ENCODE results near the gene ACTR1B.
"Not testable (repeated sequence)": the region's sequence is repeated elsewhere in the genome, so short reads cannot be mapped to it uniquely, and the experiment has no call there.

The ACTR1B gene

DNA sequence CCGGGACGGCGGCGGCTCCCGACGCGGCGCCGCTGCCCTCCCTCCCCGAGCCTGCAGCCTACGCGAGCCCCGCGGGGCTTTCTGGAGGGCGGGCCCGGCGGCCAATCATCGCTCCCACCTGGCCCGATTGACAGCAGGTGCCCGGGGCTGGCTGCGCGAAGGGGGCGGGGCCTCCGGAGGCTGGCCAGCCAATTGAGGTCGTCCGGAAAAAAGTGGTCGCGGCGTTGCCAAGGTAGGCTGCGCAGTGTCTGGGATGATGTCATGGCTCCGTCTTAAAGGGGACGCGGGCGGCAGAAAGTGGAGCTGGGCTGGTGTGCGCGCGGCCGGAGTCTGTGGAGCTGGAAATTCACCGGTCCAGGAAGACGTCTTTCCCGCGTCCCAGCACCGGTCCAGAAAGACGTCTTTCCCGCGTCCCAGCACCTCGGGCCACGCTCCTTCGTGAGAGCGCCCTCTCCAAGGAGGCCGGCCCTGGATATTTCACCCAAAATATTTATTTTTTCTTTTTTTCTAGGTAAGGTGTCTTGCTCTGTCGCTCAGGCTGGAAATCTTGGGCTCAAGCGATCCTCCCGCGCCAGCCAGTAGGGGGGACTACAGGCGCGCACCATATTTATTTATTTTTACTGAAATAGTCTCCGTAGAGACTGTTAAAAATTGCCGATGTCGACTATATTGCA, at the start of gene ACTR1B:
Gene ACTR1B (minus strand): TSS at position 83 of the 674 bp plus-strand sequence. CDS start 154 bp downstream, outside the sequence.
- DNase-seq (ENCODE audit: low read depth in 3 of 3): peak; percentile 95 to 97 (median 97)

DNA sequence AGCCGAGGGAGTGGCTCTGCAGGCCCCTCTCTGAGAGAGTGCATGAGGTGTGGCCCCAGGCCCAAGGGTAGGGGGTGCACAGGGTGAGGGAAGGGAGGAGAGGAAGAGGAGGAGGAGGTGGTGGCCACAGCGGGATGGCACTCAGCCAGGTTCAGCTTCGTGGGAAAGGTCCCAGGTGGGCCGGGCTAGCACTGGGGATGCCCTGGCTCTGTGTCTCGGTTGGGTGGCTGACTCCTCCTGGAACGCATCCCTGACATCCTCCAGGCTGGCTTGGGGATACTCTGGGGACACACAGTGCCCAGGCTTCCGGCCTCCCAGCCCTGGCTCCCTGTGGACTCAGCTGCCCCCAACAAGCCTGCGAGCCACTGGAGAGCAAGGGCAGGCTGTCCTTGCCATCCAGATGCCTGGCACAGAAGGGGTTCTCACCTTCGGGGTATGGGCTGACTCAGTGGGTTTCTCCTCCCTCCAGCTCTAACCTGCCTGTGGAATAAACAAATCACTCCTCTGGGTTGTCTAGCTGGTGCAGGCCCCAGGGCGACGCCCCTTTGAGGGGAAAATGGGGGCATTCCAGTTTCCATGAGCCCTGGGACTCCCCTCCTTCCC, 49.0 kb upstream of the ACTR1B start:
- no peak for DNase-seq (ENCODE audit: low read depth in 3 of 3)

DNA sequence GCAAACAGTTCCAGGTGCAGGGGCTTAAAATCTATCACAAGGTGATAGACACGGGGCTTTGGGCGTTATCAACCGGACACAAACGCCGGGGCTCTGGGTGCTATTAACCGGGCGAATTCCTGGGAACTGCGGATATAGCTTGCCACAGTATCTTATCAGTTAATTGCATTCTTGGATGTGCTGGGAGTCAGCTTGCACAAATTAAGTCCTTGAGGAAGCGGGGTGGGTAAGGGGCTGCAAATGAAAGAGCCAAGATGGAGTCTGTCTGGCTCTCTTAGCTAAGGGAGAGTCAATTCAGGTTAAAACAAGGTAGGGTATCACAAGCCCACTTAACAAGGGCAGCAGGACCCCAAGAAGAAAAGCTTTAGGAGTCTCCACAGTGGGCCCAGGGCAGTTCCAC, 48.3 kb upstream of the ACTR1B start:
- not testable (repeated sequence) for DNase-seq (ENCODE audit: low read depth in 3 of 3)

DNA sequence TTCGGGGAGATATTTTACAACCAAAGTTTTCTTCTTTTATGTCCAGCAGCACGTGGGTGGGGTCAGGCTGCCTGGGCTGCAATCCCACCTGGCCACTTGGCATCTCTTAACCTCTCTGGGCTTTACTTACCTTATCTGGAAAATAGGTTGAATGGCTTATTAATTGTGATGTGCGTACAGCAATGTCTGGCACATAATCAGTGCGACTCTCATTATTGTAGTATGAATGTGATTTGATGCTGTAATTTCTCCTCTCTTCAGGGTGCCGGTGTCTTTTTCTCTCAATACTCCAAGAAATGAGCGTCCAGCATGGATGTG, 47.5 kb upstream of the ACTR1B start:
- DNase-seq (ENCODE audit: low read depth in 3 of 3): no peak

DNA sequence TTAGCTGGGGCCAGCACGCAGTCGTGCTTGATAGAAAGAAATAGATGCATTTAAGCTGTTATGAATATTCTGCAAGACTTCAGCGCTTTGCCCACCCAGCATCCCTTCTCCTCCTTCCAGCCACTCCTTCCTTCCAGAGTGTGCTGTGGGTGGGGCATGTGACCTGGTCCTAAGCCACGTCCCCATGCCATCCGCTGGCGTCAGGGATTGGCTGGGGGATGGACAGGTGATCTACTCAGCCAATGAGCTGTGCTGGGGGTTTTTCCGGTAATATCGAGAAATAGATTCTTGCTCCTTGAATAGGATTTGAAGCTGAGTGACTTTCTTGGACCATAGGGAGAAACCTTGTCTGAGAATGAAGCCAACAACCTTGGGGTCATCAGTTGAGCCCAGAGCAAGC, 44.8 kb upstream of the ACTR1B start:
- DNase-seq (ENCODE audit: low read depth in 3 of 3): no peak

DNA sequence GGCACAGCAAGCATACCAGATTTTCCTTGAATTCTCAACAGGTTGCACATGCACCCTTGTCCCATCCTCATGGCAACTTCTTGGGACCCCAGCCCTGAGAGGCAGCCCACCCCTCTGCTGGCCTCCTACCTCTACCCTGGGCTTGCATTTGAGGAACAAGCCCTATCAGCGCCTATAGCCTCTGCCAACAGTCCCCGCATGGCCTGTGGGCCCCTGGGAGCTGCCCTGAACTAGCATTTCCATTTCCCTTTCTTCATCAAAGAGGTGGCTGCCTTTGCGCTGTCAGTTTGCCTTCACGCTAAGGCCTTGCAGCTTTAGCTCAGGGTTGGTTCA, 44.2 kb upstream of the ACTR1B start:
- no peak for DNase-seq (ENCODE audit: low read depth in 3 of 3)

DNA sequence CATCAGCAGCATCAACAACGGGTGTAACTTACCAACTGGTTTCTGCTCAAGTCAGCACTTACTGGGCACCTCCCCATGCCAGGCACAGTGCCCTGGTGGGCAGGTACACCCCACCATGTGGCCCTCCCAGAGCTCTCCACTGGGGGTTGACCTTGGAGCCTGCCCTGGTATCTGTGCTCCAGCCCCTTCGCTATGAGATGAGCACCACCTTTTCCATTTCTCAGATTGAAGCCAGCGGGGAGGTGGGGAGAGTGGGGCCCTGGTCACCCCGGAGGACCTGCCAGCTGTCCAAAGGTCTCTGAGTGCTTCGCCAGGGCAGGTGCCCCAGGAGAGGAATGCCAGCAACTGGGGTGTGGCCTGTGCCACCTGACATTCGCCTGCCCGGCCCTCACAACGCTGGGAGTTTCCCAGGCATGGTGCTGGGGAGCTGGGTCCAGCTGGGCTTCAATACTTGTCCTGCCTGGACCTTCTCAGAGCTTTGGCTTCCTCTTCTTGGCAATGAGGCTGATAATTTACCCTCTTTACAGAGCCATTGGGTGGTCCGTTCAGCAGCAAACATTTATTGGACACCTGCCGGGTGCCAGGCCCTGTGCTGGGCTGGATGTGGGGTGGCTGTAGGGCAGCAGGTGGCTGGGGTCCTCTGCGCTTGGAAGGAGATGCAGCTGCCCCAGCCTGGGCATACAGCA, 43.7 kb upstream of the ACTR1B start:
- DNase-seq (ENCODE audit: low read depth in 3 of 3): no peak

DNA sequence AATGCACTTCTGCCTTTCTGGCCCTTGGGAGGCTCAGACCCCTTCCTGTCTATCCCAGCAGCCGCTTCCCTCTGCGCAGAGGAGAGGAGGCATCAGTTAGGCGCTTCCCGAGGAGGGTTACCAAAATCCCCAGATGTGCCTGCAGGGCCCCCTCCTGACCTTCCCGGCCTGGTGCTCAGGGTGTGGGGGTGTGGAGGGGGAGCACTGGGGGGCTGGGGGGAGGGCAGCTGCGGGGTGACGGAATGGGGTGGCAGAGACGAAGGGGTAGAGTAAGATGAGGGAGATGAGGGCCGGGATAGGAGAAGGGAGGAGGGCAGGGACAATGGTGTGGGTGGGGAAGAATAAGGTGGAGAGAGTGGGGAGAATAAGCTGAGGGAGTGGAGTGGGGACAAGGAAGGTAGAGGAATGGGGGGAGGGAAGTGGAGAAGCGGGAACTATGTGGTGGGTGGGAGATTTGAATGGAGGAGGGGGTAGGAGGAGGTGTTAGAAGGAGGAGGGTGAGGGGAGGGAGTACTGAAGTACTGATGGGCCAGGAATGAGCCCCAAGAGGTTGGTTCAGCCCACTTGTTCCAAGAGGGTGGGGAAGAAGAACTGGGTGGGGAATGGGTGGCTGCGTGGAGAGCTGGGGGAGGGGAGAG, 43.0 kb upstream of the ACTR1B start:
- no peak for DNase-seq (ENCODE audit: low read depth in 3 of 3)

DNA sequence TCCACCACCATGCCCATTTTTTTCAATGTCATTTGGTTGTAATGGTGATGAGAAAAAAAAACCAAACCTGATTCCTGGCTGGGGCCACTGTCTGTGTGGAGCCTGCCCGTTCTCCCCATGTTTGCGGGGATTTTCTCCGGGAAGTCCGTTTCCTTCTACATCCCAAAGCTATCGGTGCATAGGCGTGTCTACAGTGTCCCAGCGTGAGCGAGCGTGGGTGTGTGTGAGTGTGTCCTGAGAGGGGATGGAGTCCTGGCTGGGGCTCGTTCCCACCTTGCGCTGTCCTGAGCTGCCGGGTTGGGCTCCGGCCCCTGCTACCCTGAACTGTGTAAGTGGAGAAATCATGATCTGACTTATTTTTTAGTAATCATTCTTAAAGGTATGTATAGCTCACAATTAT, 42.3 kb upstream of the ACTR1B start:
- DNase-seq (ENCODE audit: low read depth in 3 of 3): no peak

DNA sequence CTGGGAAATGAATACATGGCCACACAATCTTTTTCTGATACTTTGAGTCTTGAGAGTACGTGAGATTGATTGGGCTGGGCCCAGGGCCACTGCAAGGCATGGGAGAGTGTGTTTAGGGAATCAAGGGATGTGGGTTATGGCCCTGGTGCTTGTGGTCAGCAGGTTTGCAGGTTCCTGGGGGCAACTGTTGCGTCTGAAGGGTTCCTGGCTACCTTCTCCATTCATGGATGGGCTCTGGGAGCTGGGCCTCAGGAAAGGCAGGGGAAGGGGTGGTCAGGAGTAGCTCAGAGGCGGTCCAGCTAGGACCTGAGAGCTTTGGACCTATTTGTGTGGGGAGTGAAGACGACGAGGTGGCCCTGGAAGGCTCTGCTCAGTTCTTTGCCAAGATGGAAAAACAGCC, 41.1 kb upstream of the ACTR1B start:
- no peak for DNase-seq (ENCODE audit: low read depth in 3 of 3)

DNA sequence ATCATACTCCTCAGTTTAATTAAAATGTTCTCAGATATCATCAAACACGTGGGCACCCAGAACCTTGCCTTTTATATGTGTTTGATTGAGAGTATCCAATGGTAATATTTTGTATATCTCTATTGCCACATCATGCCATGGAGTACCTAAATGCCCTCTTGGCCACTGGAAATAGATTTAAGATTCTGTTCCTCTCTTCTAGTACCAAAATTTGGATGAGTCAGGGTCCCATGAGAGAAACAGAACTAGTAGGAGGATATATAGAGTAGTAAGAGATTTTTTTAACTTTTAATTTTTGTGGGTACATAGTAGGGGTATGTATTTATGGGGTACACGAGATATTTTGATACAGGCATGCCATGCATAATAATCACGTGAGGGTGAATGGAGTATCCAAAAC, 39.9 kb upstream of the ACTR1B start:
- no peak for DNase-seq (ENCODE audit: low read depth in 3 of 3)

DNA sequence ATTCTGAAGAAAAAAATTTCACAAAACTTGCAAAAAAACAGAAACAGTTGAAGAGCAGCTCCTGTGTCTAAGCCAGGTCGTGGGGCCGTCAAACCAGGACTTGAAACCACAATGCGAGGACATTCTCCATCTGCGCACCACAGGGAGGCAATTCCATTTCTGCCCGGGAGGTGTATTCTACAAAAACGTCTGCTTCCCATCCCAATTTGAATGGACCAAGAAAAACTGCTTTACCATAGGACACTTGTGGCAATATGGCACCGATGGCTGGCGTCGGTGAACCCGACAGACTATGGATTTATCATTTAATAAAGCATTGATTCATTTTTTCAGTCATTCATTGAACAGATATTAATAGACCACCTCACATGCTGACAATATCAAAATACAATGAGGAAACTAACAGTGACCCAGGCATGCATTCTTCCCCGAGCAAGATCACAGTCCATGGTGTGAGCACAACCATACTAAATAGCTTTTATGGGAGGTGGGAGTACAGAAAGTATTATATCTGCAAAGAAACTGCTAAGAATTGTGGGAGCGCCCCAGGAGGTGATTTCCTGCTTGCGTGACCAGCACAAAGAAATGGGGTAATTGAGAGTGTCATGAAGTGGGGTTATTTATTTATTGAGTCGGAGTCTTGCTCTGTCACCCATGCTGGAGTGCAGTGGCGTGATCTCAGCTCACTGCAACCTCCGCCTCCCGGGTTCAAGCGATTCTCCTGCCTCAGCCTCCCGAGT, 39.1 kb upstream of the ACTR1B start:
- DNase-seq (ENCODE audit: low read depth in 3 of 3): no peak

DNA sequence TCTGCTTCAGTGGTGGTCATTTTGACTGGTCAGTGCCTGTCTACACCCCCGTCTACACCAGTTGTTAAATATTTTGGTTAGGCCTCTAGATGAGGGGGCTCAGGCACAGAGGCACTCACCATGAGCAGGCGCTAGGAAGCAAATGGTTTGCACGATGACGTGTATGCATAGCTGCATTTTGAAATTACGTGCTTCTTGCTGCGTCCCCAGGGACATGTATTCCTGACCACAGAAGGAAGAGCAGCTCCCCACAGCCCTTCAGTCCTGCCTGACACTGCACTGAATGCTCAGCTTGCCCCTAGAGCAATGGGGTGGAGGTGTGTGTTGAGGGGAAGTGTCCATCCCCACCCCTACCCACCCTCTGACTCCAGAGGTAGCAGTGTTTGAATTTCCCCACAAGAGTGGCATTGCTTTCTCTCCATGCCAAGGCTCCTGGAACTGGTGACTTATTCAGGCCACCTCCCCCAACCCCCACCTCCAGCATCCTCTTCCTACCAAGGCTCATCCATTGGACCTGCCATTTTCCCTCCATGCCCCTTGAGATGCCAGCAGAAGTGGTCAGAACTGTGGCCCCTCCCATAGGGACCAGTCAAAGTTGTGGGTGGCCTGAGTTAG, 38.1 kb upstream of the ACTR1B start:
- DNase-seq (ENCODE audit: low read depth in 3 of 3): no peak

DNA sequence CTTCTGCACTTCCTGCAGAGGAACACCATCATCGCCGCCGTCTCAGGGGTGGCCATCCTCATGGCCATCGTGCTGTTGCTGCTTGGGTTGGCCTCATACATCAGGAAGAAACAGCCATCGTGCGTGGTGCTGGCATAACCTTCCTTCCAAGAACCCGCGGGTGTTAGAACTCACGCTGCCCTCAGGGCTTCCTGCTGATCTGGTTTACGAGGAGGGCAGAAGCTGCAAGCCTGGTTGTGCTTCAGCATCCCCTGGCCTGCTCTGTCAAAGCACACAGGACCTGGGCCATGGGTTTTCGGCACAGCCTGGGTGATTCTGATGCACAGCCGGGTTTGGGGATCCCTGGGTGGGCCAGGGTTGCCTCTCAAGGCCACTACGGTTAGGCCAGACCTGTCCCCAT, 37.3 kb upstream of the ACTR1B start:
- DNase-seq (ENCODE audit: low read depth in 3 of 3): no peak

DNA sequence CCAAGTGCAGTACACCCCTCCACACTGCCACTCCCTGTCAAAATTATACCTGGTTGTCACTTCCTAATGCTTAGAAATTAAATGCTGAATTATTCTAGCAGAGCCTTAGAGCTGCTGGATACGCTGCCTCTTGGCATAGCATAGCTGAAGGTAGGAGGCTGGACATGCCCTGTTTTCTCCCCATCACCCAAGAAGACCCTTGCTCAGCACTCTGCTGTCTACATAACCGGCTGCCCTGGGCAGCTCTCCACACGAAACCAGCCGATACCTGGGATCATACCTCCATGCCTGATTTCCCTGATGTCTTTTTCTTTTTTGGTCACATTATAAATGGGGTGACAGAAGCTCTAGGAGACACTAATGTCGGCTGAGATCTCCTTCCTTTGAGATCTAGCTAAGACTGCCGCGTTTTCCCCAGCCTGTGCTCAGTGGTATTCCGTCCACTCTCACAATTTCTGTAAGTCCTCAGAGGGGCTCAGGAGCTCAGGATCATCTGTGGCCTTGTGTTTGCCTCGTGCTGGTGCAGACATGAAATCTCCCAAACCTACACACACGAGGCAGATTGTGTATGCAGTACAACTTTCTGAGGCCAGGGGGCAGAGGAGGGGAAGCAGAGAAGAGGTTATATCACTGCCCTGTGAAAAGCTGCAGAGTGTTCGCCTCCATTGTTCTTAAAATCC, 36.1 kb upstream of the ACTR1B start:
- DNase-seq (ENCODE audit: low read depth in 3 of 3): peak in 2 of 3 donors; percentile 43 to 50

DNA sequence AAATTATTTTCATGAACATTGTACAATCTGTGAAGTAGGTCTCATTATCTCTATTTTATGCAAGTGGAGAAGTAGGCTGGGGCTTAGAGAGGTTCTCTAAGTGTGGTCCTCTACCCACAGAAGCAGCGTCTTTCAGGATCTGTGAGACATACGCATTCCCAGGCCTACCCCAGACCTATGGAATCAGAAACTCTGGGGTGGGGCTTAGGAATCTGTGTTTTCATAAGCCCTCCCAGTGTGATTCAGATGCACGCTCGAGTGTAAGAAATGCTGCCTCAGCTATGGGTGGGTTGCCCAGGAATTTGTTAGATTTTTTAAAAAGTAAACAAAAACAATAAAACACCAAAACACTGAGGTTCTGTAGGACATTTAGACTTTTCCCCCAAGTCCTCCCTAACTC, 34.7 kb upstream of the ACTR1B start:
- no peak for DNase-seq (ENCODE audit: low read depth in 3 of 3)

DNA sequence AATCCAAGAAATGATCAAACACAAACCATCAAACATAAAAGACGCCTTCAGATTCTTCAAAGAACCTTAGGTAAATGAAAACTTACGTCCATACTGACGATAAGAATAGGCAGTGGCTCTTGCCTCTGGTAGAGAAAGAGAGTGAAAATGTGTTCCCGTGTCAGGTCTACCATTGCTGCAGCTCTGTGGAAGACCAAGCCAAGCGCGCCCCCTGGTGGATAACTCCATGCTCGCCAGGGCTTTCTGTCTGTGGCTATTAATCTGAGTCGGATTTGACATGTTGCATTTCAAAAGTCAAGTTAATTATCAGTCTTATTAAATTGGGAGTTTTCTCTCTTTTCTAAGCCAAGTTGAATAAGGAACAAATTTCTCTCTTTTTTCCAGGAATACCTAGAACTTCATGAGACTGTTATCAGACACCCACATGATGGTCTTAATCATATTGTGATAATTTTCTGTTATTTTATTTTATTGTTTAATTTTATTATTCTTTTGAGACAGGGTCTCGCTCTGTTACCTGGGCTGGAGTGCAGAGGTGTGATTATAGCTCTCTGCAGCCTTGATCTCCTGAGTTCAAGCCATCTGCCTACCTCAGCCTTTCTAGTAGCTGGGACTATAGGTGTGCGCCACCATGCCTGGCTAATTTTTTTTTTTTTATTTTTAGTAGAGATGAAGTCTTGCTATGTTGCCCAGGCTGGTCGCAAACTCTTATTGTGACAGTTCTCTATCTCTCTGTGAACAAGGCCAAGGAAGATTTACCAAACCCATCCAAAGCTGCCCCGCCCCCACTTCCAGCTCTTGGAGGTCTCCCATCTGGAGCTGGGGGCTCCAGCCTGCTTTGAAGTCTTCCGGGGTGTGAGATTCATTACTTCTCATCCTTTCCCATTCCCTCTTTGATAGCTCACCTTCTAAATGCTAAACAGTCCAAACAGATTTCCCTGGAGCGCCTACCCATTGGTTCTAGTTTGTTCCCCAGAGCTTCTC, 33.7 kb upstream of the ACTR1B start:
- peak; percentile 83 to 95 (median 89) for DNase-seq (ENCODE audit: low read depth in 3 of 3)

DNA sequence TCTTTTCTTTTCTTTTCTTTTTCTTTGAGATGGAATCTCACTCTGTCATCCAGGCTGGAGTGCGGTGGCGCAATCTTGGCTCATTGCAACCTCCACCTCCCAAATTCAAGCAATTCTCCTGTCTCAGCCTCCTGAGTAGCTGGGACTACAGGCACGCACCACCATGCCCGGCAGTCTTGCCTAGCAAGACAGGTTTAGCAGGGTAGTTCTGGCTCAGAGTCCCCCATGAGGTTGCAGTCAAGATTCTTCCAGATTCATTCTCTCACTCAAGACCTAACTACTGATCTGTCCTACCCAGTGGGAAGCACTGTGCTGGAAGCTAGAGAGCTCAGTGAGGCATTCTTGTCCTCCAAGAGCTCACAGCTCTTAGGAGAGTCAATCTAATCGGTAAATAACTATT, 31.9 kb upstream of the ACTR1B start:
- DNase-seq (ENCODE audit: low read depth in 3 of 3): no peak

DNA sequence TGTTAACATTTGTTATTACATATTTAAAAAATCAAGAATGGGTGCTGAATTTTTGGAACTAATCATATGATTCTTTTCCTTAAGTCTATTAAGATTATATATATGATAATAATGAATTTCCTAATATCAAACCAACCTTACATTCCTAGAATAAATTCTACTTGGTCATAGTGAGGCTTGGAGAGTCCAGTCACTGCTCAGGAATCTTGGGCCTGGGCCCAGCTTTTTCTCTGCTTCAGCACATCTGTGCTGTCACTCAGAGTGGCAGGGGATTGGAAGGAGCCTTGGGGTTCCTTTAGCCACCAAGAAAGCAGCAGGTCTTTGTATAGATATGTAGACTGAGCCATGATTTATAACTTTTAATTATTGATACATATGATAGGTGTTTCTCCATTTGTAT, 29.6 kb upstream of the ACTR1B start:
- no peak for DNase-seq (ENCODE audit: low read depth in 3 of 3)

DNA sequence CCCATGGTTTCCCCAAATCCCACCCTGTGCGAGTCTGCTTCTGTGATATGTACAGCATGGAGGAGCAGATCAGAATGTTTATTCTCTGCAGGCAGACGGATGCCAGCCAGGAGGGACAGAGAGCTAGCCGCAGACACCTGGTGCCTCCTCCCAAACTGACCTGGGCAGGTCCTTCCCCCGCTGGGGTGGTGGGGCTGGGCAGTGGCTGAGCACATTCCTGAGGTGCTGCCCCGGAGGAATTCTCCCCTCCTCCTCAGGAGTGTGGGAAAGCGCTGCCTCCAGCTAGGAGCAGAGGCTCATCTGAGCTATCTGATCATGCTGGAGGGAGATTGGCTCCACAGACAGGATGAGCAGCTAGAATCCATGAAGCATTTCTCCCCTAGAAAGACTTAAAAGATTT, 27.3 kb upstream of the ACTR1B start:
- DNase-seq (ENCODE audit: low read depth in 3 of 3): no peak

Measured in stimulated activated CD4-positive, alpha-beta T cell treated with anti-CD3 and anti-CD28 coated beads, TNF-alpha, amount 100 ng/mL, for 48 hours (primary cell).